Right lung (tissue), 5 donors: ENCODE data around the gene F2. TPM values are rescaled to one million over a fixed set of nuclear protein-coding genes. Genes with fewer than 3 reads are reported as not detected.
"Not testable (repeated sequence)": the region's sequence is repeated elsewhere in the genome, so short reads cannot be mapped to it uniquely, and the experiment has no call there.

Source experiments
- DNase-seq, 2 donors: peaks; one replicate each; pipeline ENCODE4 v3.0.0-alpha.2; 2013
- polyA plus RNA-seq, 5 donors: library from polyadenylated mRNA; unstranded; fragments of 120-200 nt; gene quantifications; one replicate each; pipeline versions ENCODE4 v1.2.1 to v1.2.3, GENCODE V29; 2013; ENCODE audit warnings: inconsistent platforms in 1 of 5, low replicate concordance in 1 of 5; ENCODE audit not compliant: insufficient read length in 5 of 5, insufficient read depth in 1 of 5

F2 gene
- polyA plus RNA-seq, 5 donors, result 0.09 to 2.1 TPM; not detected in 3

DNA sequence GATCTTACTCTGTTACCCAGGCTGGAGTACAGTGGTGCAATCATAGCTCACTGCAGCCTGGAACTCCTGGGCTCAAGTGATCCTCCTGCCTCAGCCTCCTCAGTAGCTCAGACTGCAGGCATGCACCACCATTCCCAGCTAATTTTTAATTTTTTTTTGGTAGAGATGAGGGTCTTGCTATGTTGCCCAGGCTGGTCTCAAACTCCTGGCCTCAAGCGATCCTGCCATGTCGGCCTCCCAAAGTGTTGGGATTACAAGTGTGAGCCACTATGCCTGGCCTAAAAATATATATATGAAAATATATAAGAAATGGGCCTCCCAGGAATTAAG lies 1.2 kb upstream of the F2 start:
- DNase-seq, result not testable (repeated sequence)

DNA sequence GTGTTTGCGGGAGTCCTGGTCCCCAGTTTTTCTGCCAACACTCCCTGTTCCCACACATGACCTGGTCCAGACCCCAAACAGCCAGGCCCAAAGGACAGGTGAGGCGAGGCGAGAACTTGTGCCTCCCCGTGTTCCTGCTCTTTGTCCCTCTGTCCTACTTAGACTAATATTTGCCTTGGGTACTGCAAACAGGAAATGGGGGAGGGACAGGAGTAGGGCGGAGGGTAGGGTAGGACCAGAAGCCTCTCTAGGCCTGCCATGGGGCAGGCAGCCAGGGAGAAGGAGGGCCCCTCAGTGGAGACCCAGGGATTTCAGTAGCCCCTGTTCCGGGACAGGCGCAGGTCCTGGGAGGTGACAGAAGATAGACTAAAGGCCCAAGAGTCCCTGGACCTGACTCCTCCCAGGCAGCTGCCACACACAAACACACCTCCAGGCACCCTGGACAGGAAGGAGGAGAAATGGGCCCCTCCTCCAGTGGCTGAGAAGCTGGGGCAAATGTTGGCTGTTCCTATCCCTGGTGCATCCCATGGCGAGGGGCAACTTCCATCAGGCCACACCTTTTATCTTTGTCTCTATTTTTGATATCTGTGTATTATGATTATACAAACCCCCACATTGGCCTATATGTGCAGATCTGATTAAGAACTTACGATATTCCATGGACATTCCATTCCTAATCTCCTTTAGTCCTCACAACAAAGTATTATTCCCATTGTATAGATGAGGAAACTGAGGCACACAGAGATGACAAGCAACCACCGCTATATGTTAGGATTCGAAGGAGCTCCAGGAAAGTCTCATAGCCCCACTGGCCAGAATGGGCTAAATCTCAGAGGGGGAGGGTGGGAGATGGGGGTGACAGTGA lies 626 bp upstream of the F2 start:
- peak in 1 of 2 donors; percentile 8 for DNase-seq

DNA sequence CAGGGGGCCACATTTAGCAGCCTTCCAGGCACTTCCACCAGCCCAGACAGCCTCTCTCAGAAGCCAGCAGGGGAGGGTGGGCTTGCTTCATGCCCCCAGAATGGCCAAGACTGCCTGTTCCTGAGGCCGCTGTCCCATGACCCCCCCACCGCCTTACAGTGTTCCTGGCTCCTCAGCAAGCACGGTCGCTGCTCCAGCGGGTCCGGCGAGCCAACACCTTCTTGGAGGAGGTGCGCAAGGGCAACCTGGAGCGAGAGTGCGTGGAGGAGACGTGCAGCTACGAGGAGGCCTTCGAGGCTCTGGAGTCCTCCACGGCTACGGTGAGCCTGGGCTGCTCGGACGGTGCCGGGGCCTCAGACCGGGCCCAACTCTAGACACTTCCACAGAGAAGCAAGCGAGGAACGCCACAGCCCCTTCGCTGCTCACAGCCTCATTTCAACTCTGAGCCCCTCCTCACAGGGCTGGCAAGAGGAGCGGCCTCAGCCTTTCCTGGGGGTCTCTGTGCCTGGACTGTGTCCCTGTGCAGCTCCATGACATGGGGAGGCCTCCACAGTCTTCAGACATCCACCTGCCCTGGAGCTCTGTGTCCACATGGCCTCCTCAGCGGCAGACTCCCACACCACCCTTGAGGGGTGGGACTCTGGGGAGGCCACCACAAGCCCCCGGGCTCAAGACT lies 668 bp downstream of the F2 start:
- DNase-seq, result no peak

DNA sequence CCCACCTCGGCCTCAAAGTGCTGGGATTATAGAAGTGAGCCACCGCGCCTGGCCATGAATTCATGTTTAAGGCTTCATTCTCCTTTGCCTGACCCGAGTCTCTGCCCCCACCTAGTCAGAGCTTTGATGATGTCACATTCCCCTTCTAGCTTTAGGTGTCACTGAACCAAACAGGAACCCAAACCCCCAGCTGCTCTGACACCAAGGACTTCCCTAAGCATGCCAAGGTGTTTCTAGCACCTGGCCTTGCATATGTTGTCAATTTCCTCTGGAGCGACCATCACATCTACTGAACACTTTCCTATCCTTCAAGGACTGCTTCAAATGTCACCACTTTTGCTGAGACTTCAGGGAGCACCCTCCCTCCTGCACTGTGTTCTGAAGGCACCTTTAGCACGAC lies 2.3 kb downstream of the F2 start:
- no peak for DNase-seq

DNA sequence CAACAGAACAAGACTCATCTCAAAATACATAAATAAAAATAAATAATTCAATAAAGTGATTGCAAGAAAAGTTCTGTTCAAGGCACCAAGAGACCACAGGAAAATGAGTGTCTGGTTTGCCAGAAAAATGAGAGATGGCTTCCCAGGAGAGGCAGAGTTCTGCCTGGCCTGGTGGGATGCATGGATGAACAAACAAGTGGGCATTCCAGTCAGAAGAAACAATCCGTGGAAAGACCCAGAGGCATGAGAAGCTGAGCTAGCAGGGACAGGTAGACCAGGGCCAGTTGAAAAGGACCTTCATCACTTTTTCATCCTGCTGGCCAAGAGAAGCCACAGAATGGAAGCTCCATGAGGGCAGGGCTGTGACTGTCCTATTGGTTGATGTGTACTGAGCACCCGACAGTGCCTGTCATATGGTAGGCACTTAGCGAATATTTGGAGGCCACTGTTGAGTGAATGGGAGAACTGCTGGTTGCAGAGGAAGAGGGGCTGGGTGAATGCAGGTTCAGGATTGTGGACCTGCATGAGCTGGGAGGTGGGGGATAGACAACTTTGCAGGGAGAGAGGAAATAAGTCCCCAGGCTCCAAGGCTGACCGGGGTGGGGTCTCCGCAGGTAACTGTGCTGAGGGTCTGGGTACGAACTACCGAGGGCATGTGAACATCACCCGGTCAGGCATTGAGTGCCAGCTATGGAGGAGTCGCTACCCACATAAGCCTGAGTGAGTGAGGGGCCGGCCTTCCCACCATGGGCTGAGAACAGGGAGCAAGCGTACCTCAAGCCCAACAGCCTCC lies 3.7 kb downstream of the F2 start:
- DNase-seq, result no peak

DNA sequence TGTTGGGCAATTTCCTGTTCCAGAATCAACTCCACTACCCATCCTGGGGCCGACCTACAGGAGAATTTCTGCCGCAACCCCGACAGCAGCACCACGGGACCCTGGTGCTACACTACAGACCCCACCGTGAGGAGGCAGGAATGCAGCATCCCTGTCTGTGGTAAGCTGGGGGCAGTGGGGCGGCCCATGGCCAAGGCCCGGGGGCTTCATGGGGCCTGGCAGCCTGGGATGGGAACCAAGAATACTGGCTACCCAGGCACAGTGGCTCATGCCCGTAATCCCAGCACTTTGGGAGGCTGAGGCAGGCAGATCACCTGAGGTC lies 4.3 kb downstream of the F2 start:
- DNase-seq, result no peak

DNA sequence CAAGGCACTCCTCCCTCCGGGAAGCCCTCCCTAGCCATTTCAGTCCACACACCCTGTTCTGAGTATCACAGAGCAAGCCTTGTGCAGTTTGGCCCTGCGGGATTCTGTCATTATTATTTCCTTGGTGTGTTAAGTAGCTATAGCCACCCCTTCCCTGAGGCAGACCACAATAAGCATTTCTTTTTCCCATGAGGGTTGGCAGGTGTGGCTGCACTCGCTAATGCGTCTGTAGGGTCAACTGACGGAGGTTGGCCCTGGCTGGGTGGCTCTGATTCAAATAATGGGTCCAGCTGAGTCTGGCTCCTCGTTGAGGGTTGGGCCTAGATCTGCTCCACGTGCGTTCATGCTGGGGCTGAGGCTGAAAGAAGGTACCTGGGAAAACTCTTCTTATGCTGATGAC lies 5.1 kb downstream of the F2 start:
- no peak for DNase-seq

DNA sequence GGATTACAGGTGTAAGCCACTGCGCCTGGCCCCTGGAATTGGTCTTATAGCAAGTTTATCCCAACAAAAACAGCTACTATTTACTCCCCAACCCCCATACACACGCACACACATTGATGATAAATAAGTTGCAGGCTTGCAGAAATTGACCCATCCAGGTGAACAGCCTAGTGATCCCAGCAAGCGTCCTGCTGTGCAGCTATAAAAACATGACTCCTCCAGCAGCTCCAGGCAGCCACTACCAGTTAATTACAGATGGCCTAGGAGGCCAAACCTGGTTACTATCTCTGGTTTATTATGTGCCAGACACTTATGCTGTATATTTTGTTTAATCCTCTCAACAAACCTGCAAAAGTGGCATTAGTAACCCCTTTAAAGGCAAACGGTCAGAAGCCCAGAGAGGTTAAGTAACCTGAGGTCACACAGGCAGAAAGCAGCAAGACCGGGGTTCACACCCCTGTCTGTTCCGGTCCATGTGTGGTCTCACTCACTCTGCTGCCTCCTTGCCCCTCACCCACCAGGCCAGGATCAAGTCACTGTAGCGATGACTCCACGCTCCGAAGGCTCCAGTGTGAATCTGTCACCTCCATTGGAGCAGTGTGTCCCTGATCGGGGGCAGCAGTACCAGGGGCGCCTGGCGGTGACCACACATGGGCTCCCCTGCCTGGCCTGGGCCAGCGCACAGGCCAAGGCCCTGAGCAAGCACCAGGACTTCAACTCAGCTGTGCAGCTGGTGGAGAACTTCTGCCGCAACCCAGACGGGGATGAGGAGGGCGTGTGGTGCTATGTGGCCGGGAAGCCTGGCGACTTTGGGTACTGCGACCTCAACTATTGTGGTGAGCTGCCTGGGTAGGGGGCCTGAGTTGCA lies 6.6 kb downstream of the F2 start:
- DNase-seq, result no peak

DNA sequence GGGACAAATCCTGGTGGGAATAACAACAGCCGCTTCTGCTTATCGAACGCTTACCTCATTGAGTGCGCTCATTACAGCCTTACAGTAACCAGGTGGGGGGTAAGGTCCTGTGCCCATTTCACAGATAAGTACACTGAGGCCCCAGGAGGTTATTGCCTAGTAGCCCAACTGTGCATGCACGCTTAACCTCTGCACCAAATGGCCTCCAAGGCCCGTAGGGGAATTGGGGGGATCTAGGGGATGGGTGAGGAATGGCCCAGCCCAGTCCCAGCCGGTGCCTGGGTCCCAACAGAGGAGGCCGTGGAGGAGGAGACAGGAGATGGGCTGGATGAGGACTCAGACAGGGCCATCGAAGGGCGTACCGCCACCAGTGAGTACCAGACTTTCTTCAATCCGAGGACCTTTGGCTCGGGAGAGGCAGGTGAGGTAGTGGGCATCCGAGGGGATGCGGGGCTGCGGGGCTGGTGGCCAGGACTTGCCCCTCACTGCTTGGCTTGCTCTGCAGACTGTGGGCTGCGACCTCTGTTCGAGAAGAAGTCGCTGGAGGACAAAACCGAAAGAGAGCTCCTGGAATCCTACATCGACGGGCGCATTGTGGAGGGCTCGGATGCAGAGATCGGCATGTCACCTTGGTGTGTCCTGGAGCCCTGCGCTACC lies 7.3 kb downstream of the F2 start:
- no peak for DNase-seq

DNA sequence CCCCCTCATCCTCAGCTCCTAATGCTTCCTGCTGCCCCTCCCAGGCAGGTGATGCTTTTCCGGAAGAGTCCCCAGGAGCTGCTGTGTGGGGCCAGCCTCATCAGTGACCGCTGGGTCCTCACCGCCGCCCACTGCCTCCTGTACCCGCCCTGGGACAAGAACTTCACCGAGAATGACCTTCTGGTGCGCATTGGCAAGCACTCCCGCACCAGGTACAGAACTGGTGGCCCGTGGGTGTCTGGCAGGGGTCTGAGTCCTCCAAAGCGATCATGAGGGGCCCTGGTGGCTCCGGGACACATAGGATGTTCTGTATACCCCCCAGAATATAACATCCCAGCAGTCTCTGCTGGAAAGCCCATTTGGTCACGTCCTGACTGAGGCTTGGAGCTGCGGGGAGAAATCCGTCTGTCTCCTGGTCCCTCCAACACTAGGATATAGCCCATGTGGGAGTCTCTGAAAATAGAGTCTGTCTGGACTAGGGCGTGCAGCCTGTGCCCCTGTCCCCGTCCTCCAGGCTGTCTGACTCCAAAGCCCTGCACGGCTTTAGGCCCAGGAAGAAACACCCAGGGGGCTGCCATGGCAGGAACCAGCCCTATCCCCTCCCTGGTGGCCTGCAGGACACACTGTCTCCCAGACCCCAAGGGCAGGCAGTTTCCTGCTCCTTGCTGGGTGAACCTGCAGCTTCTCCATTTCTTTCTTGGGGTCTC lies 9.1 kb downstream of the F2 start:
- DNase-seq, result no peak

DNA sequence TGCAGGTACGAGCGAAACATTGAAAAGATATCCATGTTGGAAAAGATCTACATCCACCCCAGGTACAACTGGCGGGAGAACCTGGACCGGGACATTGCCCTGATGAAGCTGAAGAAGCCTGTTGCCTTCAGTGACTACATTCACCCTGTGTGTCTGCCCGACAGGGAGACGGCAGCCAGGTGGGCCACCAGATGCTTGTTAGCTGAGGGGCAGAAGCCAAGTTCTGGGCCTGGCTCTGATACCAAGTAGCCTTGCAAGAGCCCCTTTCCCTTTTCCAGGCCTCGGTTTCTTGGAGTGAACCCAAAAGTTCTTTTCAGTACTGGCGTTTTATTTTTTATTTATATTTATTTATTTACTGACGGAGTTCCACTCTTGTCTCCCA lies 9.6 kb downstream of the F2 start:
- DNase-seq, result no peak

DNA sequence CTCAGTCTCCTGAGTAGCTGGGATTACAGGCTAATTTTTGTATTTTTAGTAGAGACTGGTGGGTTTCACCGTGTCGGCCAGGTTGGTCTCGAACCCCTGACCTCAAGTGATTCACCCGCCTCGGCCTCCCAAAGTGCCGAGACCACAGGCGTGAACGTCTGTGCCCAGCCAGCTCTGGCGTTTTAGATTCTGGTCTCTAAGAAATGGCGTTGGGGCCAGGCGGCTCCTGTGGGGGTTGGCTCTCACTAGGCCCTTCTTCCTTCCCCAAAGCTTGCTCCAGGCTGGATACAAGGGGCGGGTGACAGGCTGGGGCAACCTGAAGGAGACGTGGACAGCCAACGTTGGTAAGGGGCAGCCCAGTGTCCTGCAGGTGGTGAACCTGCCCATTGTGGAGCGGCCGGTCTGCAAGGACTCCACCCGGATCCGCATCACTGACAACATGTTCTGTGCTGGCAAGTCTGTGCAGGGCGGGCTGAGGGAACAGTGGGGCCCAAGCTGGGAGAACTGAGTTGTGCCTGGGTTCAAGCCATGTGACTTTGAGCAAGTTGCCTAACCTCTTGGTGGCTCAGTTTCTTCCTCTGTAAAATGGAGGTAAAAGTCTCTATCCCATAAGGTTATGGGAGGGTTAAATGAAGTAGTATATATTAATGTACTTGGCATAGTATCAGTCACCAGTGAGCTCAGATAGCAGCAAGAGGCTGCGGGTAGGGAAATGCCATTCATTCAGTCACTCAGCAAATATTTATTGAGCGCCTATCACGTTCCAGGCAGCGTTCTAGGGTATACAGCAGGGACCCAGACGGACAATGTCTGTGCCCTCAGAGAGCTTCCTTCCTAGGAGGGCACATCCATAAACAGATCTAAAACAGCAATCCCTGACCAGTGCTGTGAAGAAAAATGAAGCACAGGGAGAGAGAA lies 10.4 kb downstream of the F2 start:
- no peak for DNase-seq

DNA sequence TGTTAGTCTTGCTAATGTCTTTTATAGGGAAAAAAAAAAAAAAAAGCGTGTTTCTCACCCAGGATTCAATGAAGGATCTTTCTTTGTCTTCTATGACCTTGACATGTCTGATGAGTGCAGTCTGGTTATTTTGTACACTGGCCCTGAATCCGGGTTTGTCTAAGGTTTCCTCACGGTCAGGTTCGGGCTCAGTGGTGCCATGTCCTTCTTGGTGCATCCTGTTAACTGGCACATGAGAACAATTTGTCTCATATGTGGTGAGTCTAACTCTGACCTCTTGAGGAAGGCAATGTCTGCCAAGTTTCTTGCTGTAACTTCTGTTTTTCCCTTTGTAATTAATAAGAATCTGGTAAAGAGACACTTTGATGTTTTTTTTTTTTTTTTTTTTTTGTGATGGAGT lies 12.5 kb downstream of the F2 start:
- no peak for DNase-seq

DNA sequence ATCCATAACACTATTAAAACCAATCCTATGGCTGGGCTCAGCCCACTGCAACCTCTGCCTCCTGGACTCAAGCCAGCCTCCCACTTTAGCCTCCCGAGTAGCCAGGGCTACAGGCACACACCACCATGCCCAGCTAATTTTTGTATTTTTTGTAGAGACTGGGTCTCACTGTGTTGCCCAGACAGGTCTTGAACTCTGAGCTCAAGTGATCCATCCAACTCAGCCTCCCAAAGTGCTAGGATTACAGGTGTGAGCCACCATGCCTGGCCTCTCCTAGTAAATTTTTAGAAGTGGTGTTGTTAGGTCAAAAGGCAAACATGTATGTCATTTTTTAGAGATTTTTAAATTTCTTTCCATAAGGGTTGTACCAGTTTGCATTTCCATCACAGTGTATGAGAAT lies 14.2 kb downstream of the F2 start:
- no peak for DNase-seq

DNA sequence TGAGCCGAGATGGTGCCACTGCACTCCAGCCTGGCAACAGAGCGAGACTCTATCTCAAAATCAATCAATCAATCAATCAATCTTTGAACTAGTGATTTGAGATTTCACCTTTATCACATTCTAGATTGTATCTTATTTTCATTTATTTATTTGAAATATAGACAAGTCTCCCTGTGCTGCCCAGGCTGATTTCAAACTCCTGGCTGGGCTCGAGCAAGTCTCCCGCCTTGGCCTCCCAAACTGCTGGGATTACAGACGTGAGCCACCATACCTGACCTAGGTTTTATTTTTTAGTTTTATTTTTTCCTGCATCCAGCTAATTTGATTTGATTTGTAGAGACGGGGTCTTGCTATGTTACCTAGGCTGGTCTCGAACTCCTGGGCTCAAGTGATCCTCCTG lies 17.1 kb downstream of the F2 start:
- no peak for DNase-seq

DNA sequence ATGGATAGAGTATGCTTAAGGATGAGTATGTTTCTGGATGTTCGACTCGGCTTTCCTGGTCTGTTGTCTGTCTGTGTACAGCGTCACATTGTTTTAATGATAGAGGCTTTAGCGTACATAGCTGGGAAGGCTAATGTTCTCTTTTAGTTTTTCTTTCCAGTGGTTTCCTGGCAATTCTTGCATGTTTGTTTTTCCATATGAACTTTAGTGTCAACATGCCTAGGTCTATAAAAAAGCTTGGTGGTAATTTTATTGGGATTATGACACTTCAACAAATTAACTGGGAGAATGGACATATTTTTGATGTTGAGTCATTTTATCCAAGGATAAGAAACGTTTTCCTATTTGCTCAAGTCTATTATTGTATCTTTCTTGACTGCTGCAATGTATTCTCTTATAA lies 17.6 kb downstream of the F2 start:
- no peak for DNase-seq

DNA sequence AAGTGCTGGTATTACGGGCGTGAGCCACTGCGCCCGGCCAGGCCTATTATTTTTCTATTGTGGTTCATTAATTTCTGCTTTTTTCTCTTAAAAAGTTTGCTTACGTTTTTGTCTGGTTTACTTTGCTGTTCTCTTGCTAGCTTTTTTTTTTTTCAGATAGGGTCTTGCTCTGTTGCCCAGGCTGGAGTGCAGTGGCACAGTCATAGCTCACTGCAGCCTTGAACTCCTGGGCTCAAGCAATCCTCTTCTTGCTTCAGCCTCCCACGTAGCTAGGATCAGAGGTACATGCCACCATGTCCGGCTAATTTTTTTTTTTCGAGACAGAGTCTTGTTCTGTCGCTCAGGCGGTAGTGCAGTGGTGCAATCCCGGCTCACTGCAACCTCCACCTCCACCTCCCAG lies 18.7 kb downstream of the F2 start:
- DNase-seq, result no peak

DNA sequence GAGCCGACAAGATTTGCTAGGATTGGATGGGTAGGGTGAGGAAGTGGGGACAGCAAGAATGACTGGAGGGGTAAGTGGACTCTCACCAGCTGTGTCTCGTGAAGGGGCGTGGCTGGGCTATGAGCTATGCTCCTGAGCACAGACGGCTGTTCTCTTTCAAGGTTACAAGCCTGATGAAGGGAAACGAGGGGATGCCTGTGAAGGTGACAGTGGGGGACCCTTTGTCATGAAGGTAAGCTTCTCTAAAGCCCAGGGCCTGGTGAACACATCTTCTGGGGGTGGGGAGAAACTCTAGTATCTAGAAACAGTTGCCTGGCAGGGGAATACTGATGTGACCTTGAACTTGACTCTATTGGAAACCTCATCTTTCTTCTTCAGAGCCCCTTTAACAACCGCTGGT lies 19.9 kb downstream of the F2 start:
- DNase-seq, result no peak

DNA sequence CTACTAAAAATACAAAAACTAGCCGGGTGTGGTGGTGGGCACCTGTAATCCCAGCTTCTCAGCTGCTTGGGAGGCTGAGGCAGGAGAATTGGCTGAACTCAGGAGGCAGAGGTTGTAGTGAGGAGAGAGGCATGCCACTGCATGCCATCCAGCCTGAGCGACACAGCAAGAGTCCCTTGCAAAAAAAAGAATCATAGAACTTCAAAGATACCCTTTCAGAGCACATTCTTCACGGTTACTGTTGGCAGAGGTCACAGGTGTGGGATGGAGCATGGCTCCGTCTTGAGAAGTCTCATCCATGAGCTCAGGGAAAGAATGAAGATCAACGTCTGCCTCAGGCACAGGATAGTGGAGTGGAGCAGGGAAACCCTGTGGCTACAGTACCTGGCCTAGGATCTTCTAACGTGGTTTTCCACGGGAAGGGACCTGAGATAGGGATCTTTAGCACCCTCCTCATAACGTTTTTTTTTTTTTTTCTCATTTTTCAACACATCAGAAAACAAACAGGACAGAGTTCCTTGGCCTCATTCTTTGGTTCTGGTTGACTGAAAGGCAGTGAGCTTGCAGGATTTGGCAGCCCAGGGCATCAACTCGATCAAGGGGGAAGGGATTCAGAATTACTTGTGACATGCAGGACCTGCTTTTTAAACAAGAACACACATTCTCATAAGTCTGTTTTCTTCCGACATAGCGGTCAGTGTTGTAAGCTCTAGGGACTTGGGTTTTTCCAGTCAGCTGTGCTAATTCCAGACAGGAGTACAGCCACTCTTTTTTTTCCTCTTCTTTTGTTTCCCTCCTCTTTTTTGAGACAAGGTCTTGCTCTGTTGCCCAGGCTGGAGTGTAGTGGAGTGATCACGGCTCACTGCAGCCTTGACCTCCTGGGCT lies 22.8 kb downstream of the F2 start:
- no peak for DNase-seq
